Neural progenitor cell (in vitro differentiated cells): ENCODE results near the gene RTRAF.

Experiments
- EZH2 ChIP-seq: fragments of 200-600 bp; sonication (generic); IDR thresholded peaks from 2 replicates; pipeline ENCODE4 v1.6.1; 2017; ENCODE audit warnings: antibody characterized with exemption, mild to moderate bottlenecking, moderate library complexity
- EZH2phosphoT487 ChIP-seq: fragments of 200-600 bp; sonication (generic); IDR thresholded peaks from 2 replicates; pipeline ENCODE4 v1.6.1; 2017; ENCODE audit warnings: antibody characterized with exemption
- TF ChIP-seq, protein P1 (sequence below): fragments of 200-600 bp; sonication (generic); IDR thresholded peaks from 2 replicates; pipeline ENCODE4 v1.5.1; 2017; ENCODE audit warnings: antibody characterized with exemption, mild to moderate bottlenecking

DNA sequence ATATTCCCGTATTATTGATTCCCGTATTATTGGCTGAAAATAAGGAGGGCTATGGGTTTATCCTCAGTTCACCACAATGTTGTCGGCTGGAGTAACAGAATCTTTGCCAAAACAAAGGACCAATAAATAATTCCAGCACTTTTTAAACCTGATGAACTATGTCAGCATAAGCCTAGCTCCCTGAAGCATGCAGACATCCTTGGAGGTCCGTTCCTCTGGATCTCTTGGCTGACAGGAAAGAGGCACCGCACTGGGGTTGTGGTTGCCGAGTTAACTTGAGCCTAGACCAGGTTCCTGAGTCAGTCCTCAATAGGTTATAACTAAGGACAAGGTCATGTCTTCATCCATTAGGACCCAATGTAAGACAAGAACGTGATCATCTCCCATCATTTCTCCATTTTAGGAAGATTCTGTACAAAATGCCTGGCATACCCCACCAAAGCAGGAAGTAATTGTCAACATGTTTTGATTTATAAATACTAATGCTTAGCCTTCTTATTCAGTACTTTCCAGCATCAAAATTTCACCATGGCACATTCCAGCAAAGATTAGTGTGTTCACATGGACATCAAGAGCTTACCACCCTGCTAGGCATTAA is 43.0 kb downstream of the RTRAF start:
- TF ChIP-seq, protein P1, sequence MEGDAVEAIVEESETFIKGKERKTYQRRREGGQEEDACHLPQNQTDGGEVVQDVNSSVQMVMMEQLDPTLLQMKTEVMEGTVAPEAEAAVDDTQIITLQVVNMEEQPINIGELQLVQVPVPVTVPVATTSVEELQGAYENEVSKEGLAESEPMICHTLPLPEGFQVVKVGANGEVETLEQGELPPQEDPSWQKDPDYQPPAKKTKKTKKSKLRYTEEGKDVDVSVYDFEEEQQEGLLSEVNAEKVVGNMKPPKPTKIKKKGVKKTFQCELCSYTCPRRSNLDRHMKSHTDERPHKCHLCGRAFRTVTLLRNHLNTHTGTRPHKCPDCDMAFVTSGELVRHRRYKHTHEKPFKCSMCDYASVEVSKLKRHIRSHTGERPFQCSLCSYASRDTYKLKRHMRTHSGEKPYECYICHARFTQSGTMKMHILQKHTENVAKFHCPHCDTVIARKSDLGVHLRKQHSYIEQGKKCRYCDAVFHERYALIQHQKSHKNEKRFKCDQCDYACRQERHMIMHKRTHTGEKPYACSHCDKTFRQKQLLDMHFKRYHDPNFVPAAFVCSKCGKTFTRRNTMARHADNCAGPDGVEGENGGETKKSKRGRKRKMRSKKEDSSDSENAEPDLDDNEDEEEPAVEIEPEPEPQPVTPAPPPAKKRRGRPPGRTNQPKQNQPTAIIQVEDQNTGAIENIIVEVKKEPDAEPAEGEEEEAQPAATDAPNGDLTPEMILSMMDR, result no peak
- no peak for TF ChIP-seq EZH2
- TF ChIP-seq EZH2phosphoT487, result no peak
